T-helper 17 cell (primary cell): Measurements from ENCODE around the gene EDRF1. TPM values are rescaled to one million over a fixed set of nuclear protein-coding genes. Genes with fewer than 3 reads are reported as not detected.

Experiments used
- ATAC-seq: fragments of 150-1000 bp; cut with Tn5 transposase; 2 replicates; pipeline ENCODE4 v1.10.0; 2021; ENCODE audit warnings: mild to moderate bottlenecking, moderate library complexity
- DNase-seq, 3 donors: peaks; one replicate each; pipeline versions ENCODE4 v3.0.0 to v3.0.0-alpha.2; 2020 to 2021
- H3K9me3 ChIP-seq: one replicate; pipeline ENCODE4 v1.7.0; 2013; ENCODE audit warnings: low read length, mild to moderate bottlenecking; ENCODE audit not compliant: control insufficient read depth, poor library complexity, severe bottlenecking
- H3K27ac Mint-ChIP-seq: one replicate; pipeline ENCODE4 v1.8.0; 2022; ENCODE audit warnings: mild to moderate bottlenecking, moderate library complexity, mixed read lengths
- H3K27me3 Mint-ChIP-seq: one replicate; pipeline ENCODE4 v1.8.0; 2022; ENCODE audit warnings: mixed read lengths
- H3K36me3 Mint-ChIP-seq: one replicate; pipeline ENCODE4 v1.8.0; 2022; ENCODE audit warnings: low read depth, mixed read lengths
- H3K4me1 Mint-ChIP-seq: one replicate; pipeline ENCODE4 v1.8.0; 2022; ENCODE audit warnings: mild to moderate bottlenecking, mixed read lengths
- H3K4me3 Mint-ChIP-seq: one replicate; pipeline ENCODE4 v1.8.0; 2022; ENCODE audit warnings: mild to moderate bottlenecking, moderate library complexity, mixed read lengths
- total RNA-seq, 4 donors: library from RNA in 2 of 4; stranded (reverse) in 2 of 4; gene quantifications; one replicate each; pipeline ENCODE4 v1.2.3 and lab custom pipeline; 2022 to 2026

The EDRF1 gene, protein sequence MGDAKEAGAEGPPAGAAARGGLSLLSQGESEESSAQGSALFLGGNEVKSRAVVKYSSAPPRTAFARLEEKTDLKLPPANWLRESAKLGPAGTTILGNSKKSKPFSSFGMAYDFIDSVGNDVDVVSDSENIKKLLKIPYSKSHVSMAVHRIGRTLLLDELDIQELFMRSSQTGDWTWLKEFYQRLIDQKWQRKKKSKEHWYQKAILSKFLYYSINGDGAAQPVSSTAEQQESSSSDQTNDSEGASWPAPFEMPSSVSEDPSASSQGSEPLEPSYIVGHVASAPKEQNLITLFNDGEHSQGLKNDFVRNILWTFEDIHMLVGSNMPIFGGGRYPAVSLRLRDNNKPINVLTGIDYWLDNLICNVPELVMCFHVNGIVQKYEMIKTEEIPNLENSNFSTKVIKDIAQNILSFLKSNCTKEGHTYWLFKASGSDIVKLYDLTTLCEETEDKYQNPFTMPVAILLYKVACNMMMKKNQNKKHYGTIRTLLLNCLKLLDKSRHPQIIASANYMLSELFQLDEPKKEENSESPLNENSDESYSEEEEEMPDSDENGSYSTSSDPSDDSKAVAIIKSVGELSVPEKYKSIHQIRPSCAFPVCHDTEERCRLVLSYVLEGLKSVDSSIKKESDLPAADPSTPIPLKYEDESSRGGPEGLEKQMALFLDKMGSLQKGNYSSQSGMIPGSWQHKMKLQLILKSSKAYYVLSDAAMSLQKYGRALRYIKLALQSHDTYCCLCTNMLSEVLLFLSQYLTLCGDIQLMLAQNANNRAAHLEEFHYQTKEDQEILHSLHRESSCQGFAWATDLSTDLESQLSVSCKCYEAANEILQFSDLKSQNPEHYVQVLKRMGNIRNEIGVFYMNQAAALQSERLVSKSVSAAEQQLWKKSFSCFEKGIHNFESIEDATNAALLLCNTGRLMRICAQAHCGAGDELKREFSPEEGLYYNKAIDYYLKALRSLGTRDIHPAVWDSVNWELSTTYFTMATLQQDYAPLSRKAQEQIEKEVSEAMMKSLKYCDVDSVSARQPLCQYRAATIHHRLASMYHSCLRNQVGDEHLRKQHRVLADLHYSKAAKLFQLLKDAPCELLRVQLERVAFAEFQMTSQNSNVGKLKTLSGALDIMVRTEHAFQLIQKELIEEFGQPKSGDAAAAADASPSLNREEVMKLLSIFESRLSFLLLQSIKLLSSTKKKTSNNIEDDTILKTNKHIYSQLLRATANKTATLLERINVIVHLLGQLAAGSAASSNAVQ
- total RNA-seq = 10 to 100 TPM; 33.5 to 51.1 TPM
- 78.2 to 87.0 reads per million in 2 donors for total RNA-seq (lab: John Stamatoyannopoulos, UW)

DNA sequence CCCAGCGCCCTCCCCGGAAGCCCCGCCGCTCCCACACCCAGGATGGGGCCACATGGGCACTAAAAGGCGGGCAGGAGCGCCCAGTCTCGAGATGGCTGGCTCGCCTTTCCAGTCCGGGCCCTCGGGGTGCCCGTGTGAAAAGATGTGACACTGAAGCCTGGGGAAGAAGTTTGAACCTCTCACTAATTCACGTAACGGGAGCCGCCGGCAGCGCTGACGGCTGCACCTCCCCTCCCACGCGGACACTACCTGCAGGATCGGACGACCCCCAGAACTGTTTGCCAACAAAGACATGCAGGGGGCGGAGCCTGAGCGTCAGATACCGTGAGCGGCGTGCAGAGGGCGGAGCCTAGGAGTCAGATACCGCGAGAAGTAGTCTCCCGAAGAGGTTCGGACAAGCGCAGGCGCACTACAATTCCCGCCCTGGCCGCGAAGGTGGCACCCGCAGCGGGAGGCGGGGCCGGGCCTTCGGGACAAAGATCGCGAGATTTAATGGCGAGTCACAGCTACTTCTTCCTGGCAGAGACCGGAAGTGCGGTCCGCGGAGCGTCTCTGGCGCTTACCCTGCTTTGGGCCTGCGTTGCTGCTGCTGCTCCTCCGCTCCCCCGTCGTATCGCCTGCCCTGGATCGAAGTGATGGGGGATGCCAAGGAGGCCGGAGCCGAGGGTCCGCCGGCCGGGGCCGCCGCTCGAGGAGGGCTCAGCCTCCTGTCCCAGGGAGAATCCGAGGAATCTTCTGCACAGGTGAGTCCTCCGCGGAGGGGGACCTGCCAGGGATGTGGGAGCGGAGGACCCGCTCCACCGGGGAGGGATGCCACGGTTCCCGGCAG, at the start of gene EDRF1:
TSS of gene EDRF1 (plus strand) at position 537 of the 829 bp plus-strand sequence. CDS start at position 636, 99 bp downstream.
- H3K9me3 ChIP-seq = no peaks in the 10 kb centered on the region
- peak within 1 kb of the TSS; percentile 95 for H3K4me3 Mint-ChIP-seq
- peaks cover 8% of the 10 kb centered on the region for H3K36me3 Mint-ChIP-seq
- DNase-seq (peak; percentile 97 to 99 (median 99)), ATAC-seq (peak; percentile 96)
- H3K27me3 Mint-ChIP-seq = no peaks in the 10 kb centered on the region
- H3K27ac Mint-ChIP-seq = peak within 1 kb of the TSS; percentile 95
- peaks cover 13% of the 10 kb centered on the region for H3K4me1 Mint-ChIP-seq

DNA sequence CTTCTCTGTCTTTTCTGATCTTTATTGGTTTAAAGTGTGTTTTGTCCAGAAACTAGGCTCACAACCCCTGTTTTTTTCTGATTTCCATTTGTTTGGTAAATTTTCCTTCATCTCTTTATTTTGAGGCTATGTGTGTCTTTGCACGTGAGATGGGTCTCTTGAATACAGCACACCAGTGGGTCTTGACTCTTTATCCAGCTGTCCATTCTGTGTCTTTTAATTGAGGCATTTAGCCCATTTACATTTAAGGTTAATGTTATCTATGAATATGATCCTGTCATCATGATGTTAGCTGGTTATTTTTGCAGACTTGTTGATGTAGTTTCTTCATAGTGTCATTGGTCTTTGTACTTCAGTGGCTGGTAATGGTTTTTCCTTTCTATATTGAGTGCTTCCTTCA, 46.6 kb upstream of the EDRF1 start:
- no peak for DNase-seq
- no peak overlapping the region for H3K4me3 Mint-ChIP-seq
- no peaks in the 10 kb centered on the region for H3K4me1 Mint-ChIP-seq
- no peak for ATAC-seq
- peaks cover 3% of the 10 kb centered on the region for H3K9me3 ChIP-seq
- H3K27me3 Mint-ChIP-seq = no peaks in the 10 kb centered on the region
- no peak overlapping the region for H3K27ac Mint-ChIP-seq
- no peaks in the 10 kb centered on the region for H3K36me3 Mint-ChIP-seq

DNA sequence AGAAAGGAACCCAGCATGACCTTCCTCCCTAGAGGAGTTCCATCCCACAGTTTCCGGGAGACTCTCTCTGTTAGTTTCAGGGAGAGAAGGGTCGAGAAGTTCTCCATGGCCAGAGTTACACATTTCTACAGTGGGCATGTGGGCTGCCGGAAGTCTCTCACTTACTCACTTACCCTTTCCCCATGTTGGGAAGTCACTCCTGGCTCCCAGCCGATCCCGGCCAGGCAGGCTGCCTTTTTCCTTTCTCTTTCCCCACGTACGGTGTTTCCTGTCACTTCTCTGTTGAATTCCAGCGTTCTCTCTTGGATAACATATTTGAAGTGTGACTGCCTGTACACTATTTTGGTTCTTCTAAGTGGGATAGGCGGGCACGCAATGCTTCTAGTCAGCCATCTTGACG, 40.1 kb upstream of the EDRF1 start:
- Mint-ChIP-seq H3K4me1 (no peaks in the 10 kb centered on the region), H3K27ac (no peak overlapping the region), H3K4me3 (no peak overlapping the region), H3K36me3 (peaks cover 2% of the 10 kb centered on the region), H3K27me3 (peaks cover 31% of the 10 kb centered on the region)
- no peak for ATAC-seq
- DNase-seq = no peak
- peaks cover 3% of the 10 kb centered on the region for H3K9me3 ChIP-seq

DNA sequence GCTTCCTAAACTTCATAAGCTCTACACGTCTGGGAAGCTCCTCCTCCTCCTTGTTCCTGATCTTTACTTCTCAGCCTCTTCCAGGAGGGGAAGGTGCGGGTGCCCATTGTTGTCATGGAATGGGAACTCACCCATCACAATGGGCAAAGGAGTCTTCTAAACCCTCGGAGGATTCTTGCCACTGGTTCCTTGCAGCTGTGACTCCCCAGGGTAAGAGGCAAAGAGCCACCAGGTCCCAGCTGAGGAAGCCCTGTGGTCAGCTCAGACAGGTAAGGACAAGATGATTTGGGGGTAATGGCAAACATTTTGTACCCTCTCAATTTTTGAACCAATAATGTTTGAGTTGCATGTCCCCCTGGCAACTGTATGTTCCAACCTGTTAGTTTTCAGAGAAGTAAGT, 36.4 kb upstream of the EDRF1 start, which contains the start of gene TEX36:
TSS of gene TEX36 (minus strand) at position 101 of the 400 bp plus-strand sequence. CDS start 174 bp downstream, outside the sequence.
- H3K9me3 ChIP-seq = no peaks in the 10 kb centered on the region
- Mint-ChIP-seq H3K4me3 (no peak within 1 kb of the TSS), H3K27me3 (peaks cover 45% of the 10 kb centered on the region), H3K36me3 (peaks cover 2% of the 10 kb centered on the region), H3K27ac (no peak within 1 kb of the TSS), H3K4me1 (no peaks in the 10 kb centered on the region)
- no peak for ATAC-seq
- DNase-seq = no peak

DNA sequence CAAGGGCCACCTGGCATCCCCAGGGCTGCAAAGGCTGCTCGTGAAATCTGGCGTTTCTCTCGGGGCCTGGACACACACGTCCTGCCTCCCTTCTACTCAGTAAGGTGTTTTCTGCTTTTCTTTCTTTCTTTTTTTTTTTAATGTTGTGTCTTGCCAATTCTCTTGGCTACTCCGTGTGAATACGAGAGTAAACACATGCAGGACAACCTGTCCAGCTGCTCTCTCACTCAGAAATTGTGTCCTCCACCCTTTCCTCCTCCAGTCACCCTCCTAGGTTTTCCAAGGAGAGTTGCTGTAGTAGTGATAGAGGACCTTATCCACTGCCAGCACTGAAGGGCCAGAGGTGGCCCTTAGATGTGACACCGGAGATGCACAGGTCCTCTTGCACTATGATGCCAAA, 35.7 kb upstream of the EDRF1 start:
- Mint-ChIP-seq H3K36me3 (peaks cover 2% of the 10 kb centered on the region), H3K27ac (no peak overlapping the region), H3K27me3 (peaks cover 50% of the 10 kb centered on the region), H3K4me3 (no peak overlapping the region), H3K4me1 (no peaks in the 10 kb centered on the region)
- no peaks in the 10 kb centered on the region for H3K9me3 ChIP-seq
- ATAC-seq (no peak), DNase-seq (no peak)

DNA sequence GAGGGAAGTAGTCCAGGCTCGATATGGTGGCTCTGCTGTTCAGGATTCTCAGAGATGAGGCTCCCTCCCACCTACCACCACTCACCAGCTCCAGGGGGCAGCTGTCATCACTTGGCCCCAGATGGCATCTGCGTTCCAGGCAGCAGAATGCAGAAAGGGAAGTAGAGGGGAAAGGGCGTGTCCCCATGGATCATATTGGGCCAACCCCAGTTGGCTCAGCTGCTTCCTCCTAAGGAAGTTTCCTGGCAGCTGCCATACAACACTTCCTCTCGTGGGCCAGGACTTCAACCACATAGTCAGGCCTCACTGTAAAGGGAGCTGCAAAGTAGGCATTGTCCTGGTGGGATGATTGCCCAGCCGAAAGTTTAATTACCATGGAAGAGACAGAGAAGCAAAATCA, 34.9 kb upstream of the EDRF1 start:
- no peak for ATAC-seq
- Mint-ChIP-seq H3K4me3 (no peak overlapping the region), H3K27ac (no peak overlapping the region), H3K36me3 (peaks cover 2% of the 10 kb centered on the region), H3K4me1 (no peaks in the 10 kb centered on the region), H3K27me3 (peaks cover 55% of the 10 kb centered on the region)
- no peaks in the 10 kb centered on the region for H3K9me3 ChIP-seq
- DNase-seq = no peak

DNA sequence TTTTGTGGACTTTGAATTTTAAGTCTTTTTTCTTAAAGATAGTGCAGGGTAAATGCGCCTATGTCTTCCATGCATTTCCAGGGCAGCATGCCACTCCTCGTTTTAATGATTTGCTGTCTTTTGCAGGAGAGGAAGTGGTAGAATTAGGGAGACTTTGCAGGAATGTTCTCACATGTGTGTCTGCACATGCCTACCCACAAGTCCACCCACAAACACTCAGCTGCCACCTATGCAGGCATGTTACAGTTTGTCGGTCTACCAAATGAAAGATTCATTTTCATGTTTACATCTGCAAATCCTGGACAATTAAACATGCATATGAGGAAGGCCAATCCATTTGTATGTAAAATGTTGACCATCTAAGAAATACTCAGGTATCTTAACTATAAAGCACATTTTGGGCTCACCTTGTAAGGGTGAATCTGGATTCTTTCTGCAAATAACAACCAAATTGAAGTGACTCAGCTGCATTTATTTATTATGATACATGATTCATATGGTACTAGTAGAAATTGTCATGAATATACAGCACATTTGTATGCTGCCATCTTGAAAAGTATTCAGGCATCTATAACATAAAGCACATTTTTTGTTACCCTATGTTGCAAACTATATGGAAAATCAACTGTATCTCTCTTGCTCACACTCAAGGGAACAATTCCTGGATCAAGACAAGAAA, 31.9 kb upstream of the EDRF1 start:
- no peaks in the 10 kb centered on the region for H3K36me3 Mint-ChIP-seq
- no peak for DNase-seq

DNA sequence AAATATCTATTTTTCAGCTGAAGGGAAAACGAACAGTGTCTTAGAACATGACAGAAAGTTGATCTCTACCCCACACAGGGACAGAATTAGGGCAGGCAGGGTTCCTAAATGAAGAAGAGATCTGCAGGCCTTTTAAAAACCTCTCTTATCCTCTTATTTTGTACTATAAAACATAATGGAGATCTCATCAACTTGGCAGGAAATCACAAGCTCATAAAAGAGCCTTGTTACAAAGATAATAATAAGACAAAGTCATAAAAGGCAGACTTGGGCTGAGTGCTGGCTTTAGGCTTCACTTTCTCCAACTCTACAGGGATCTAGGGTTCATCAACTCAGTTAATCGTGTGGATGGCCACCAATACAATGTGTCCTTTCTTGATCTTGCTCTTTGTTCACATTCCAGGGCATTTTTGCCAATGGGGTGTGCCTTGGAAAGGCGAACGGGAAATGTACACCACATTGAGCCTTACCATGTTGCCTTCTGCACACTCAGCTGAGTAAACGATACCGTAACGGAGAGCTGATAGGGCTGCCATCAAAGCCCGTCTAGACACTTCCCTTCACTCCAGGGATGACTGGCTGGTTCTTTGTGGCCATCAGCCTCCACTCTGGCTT, 29.4 kb upstream of the EDRF1 start:
- H3K4me3 Mint-ChIP-seq = no peak overlapping the region
- ATAC-seq = no peak
- H3K36me3 Mint-ChIP-seq = no peaks in the 10 kb centered on the region
- no peaks in the 10 kb centered on the region for H3K4me1 Mint-ChIP-seq
- no peak for DNase-seq
- H3K27ac Mint-ChIP-seq = no peak overlapping the region
- no peaks in the 10 kb centered on the region for H3K9me3 ChIP-seq
- H3K27me3 Mint-ChIP-seq = peaks cover 46% of the 10 kb centered on the region

More for the DNA sequence above, 31.9 kb upstream of the EDRF1 start:
- no peak for ATAC-seq
- Mint-ChIP-seq H3K4me1 (no peaks in the 10 kb centered on the region), H3K4me3 (no peak overlapping the region), H3K27me3 (peaks cover 58% of the 10 kb centered on the region), H3K27ac (no peak overlapping the region)
- H3K9me3 ChIP-seq = no peaks in the 10 kb centered on the region

DNA sequence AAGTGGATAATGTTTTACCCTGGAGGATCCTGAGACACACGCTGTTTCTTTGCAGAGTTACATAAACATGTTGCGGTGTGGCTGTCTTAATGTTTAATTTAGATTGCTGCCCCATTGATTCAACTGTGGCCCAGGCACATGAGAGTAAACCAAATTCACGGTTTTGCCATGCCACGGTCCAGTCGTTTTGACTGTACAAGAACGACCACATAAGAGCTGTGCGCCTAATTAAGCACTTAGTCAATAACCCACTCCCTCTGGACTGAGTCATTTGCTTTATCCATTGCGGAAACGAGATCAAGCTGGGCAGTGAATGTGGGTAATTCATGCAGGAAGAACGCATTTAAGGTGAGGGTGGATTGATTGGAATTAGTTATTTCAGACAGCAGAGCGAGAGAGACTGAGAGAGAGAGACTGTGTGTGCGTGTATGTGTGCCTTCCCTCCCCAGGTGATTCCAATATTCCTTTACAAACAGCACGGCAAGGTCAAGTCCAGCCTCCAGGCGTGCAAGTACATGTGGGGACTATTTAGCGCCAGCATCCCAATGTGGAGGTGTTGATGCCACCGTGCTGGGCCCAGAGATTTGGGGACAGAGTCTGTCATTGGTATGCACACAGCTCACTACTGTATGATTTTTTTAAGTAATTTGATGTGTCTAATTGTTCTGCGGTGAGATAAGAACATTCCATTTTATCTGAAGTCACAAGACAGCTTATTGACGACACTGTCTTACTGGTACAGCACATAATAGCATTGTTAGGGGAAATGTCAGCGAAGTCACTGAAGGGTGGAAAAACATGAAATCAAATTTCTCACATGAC, 28.1 kb upstream of the EDRF1 start:
- H3K27ac Mint-ChIP-seq = no peak overlapping the region
- no peaks in the 10 kb centered on the region for H3K4me1 Mint-ChIP-seq
- DNase-seq (no peak), ATAC-seq (no peak)
- no peaks in the 10 kb centered on the region for H3K9me3 ChIP-seq
- H3K4me3 Mint-ChIP-seq = no peak overlapping the region
- H3K27me3 Mint-ChIP-seq = peaks cover 44% of the 10 kb centered on the region
- no peaks in the 10 kb centered on the region for H3K36me3 Mint-ChIP-seq

DNA sequence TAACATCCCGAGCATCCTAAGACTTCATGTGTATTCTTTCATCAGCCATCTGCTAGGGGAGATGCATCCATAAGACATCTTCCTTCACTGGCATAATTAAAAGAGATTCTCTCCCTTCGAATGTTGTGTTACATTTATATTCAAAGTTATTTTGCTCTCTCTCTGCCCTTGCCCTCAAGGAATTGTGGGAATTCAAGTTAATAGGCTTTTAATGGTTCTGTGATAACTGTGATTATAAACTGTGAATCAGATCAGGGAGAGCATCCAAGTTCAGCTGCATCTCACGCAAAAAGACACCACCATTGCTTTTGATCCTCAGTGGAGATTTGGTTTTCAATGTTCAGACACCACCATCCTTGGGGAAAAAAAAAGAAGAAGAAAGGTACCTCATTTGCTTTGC, 27.3 kb upstream of the EDRF1 start:
- Mint-ChIP-seq H3K27ac (no peak overlapping the region), H3K27me3 (peaks cover 43% of the 10 kb centered on the region), H3K36me3 (no peaks in the 10 kb centered on the region), H3K4me3 (no peak overlapping the region), H3K4me1 (no peaks in the 10 kb centered on the region)
- ATAC-seq (no peak), DNase-seq (no peak)
- no peaks in the 10 kb centered on the region for H3K9me3 ChIP-seq
